ENCODE results near the gene RALB. TPM values are rescaled to one million over a fixed set of nuclear protein-coding genes. Genes with fewer than 3 reads are reported as not detected.
A peak's percentile ranks its signal among the peaks of the same experiment; 100 is the strongest.

Gene RALB
- total RNA-seq, 1 experiment from 2014 or later = 59.4 TPM

DNA sequence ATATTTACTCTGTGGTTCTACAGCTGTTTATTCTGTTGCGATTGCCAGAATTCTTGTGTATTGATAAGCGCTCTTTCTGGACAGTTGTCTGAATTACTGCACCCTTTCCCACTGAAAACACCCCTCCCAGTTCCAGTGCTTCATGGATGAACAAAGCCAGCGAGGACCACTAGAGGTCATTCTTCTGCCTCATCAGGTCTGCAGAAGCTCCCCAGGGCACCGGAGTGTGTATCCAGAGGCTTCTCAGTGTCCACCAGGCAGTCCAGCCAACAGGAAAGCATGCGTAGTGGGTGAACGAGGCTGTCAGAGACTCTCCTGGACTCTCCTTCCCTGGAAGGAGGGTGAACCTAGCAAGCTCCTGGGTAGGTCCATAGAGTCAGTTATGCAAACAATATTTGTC, 52.6 kb downstream of the RALB start:
- Mint-ChIP-seq H3K27me3 (ENCODE audit: insufficient read depth, unreplicated experiment) (no peaks in the 10 kb centered on the region), H3K4me3 (ENCODE audit: unreplicated experiment) (no peak overlapping the region), H3K4me1 (ENCODE audit: low read depth, unreplicated experiment) (peaks cover 8% of the 10 kb centered on the region), H3K36me3 (ENCODE audit: insufficient read depth, unreplicated experiment) (peaks cover 8% of the 10 kb centered on the region), H3K27ac (ENCODE audit: unreplicated experiment) (no peak overlapping the region), H3K9me3 (ENCODE audit: unreplicated experiment) (no peaks in the 10 kb centered on the region)
- no peaks in the 10 kb centered on the region for H3K27me3 ChIP-seq (replicated peaks; ENCODE audit: control insufficient read depth, insufficient read depth, low read length)
- H3K36me3 ChIP-seq (ENCODE audit: control insufficient read depth, insufficient read depth, low read length) = no peaks in the 10 kb centered on the region; the same call in 1 of the 2 replicates
- H3K4me1 ChIP-seq = no peaks in the 10 kb centered on the region
- TF ChIP-seq, protein P1, sequence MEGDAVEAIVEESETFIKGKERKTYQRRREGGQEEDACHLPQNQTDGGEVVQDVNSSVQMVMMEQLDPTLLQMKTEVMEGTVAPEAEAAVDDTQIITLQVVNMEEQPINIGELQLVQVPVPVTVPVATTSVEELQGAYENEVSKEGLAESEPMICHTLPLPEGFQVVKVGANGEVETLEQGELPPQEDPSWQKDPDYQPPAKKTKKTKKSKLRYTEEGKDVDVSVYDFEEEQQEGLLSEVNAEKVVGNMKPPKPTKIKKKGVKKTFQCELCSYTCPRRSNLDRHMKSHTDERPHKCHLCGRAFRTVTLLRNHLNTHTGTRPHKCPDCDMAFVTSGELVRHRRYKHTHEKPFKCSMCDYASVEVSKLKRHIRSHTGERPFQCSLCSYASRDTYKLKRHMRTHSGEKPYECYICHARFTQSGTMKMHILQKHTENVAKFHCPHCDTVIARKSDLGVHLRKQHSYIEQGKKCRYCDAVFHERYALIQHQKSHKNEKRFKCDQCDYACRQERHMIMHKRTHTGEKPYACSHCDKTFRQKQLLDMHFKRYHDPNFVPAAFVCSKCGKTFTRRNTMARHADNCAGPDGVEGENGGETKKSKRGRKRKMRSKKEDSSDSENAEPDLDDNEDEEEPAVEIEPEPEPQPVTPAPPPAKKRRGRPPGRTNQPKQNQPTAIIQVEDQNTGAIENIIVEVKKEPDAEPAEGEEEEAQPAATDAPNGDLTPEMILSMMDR (IDR thresholded peaks at IDR 0.05; ENCODE audit: insufficient read depth in 1 of 2, low read depth in 1 of 2, low read length in 1 of 2, severe bottlenecking in 1 of 2, unreplicated experiment in 1 of 2) = peak; percentile 56 to 73
- no peaks in the 10 kb centered on the region for H3K9me3 ChIP-seq
- H3K4me3 ChIP-seq (ENCODE audit: low read depth, low read length) = no peak overlapping the region
- POLR2A ChIA-PET = interaction anchor here (1.3 kb wide), 1 partner anchor 82 kb away, joined by 3 read pairs; the partner anchor contains the start of gene TMEM185B
- peak; percentile 57 to 65 for DNase-seq
- no TSS peak for BruUV-seq (replicated peaks)
- CTCF ChIA-PET = interaction anchor here (0.6 to 1.0 kb wide), 3 partner anchors 12 to 131 kb away, joined by 3 to 4 read pairs (median 4); no protein-coding TSS in a partner anchor
- intact Hi-C loops (cut with micrococcal nuclease; ENCODE audit: unreplicated experiment) = no loop called here

DNA sequence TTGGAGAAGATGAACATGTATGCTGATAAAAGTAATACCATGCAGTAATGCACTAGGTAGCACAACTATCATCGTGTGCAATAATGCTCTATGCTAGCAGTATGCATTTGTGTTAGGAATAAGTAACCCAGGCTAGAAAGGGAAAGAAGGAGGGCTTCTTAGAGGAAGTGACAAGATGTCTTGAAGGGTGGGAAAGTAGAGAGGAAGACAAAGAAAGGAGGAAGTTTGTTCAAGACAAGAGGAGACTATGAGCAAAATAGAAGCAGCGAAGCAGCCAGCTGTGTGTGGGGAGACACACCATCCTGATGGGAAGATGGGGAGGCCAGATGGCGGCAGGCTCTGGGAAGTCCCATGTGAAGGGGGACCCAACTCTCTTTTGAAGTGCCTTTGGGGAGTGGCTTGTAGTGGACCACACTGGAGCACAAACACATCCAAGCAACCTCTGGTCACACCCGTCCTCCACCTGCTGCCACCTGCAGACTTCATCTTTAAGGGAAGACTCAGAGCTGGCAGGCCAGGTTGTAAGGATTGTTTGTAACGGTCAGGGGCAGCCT, 53.4 kb downstream of the RALB start:
- Mint-ChIP-seq H3K27me3 (ENCODE audit: insufficient read depth, unreplicated experiment) (no peaks in the 10 kb centered on the region), H3K9me3 (ENCODE audit: unreplicated experiment) (no peaks in the 10 kb centered on the region), H3K27ac (ENCODE audit: unreplicated experiment) (no peak overlapping the region), H3K4me3 (ENCODE audit: unreplicated experiment) (no peak overlapping the region), H3K36me3 (ENCODE audit: insufficient read depth, unreplicated experiment) (peaks cover 8% of the 10 kb centered on the region), H3K4me1 (ENCODE audit: low read depth, unreplicated experiment) (peaks cover 8% of the 10 kb centered on the region)
- Histone ChIP-seq H3K4me3 (ENCODE audit: low read depth, low read length) (no peak overlapping the region), H3K27me3 (replicated peaks; ENCODE audit: control insufficient read depth, insufficient read depth, low read length) (no peaks in the 10 kb centered on the region), H3K9me3 (no peaks in the 10 kb centered on the region), H3K4me1 (no peaks in the 10 kb centered on the region), H3K36me3 (ENCODE audit: control insufficient read depth, insufficient read depth, low read length) (no peaks in the 10 kb centered on the region; the same call in 1 of the 2 replicates)
- POLR2A ChIA-PET = interaction anchor here (1.3 kb wide), 1 partner anchor 83 kb away, joined by 3 read pairs; the partner anchor contains the start of gene TMEM185B
- TF ChIP-seq, protein P1 (IDR thresholded peaks at IDR 0.05; ENCODE audit: insufficient read depth in 1 of 2, low read depth in 1 of 2, low read length in 1 of 2, severe bottlenecking in 1 of 2, unreplicated experiment in 1 of 2) = no peak
- intact Hi-C loops (cut with micrococcal nuclease; ENCODE audit: unreplicated experiment) = no loop called here
- no peak for DNase-seq
- CTCF ChIA-PET = interaction anchor here (1.0 kb wide), 1 partner anchor 13 kb away, joined by 3 read pairs; no protein-coding TSS in a partner anchor
- BruUV-seq (replicated peaks) = no TSS peak

DNA sequence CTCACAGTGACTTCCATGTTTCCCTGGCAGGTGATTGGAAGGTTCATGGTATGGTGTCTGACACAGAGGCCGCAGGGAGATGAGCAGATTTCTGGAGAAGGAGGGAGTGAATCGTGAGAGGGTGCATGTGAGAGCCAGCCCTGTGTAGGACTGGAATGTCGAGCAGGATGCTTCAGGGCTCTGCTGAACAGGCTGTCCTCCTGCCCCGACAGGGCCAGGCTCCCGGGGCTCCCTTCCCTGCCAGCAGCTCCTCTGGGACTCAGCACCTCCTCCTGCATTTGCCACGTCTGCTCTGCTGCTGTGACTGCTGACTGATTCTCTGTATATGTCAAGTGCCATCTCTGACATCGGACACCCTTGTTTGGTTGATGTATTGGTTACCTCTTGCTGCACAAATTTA, 54.8 kb downstream of the RALB start:
- Histone ChIP-seq H3K9me3 (no peaks in the 10 kb centered on the region), H3K36me3 (ENCODE audit: control insufficient read depth, insufficient read depth, low read length) (no peaks in the 10 kb centered on the region), H3K27me3 (replicated peaks; ENCODE audit: control insufficient read depth, insufficient read depth, low read length) (no peaks in the 10 kb centered on the region), H3K4me1 (no peaks in the 10 kb centered on the region), H3K4me3 (ENCODE audit: low read depth, low read length) (no peak overlapping the region)
- BruUV-seq (replicated peaks) = no TSS peak
- Mint-ChIP-seq H3K9me3 (ENCODE audit: unreplicated experiment) (no peaks in the 10 kb centered on the region), H3K4me3 (ENCODE audit: unreplicated experiment) (no peak overlapping the region), H3K4me1 (ENCODE audit: low read depth, unreplicated experiment) (peaks cover 8% of the 10 kb centered on the region), H3K27me3 (ENCODE audit: insufficient read depth, unreplicated experiment) (no peaks in the 10 kb centered on the region), H3K27ac (ENCODE audit: unreplicated experiment) (no peak overlapping the region), H3K36me3 (ENCODE audit: insufficient read depth, unreplicated experiment) (peaks cover under 1% of the 10 kb centered on the region)
- ChIA-PET POLR2A (no interaction called here), CTCF (no interaction called here)
- DNase-seq = no peak
- intact Hi-C loops (cut with micrococcal nuclease; ENCODE audit: unreplicated experiment) = no loop called here
- TF ChIP-seq, protein P1 (IDR thresholded peaks at IDR 0.05; ENCODE audit: insufficient read depth in 1 of 2, low read depth in 1 of 2, low read length in 1 of 2, severe bottlenecking in 1 of 2, unreplicated experiment in 1 of 2) = no peak
